Astrocyte of the spinal cord (primary cell): Measurements from ENCODE around the gene EFCAB9.

Experiments used
- DNase-seq: peaks from one replicate; pipeline ENCODE4 v3.0.0; 2011; ENCODE audit warnings: low read depth, low spot score
- H3K4me3 ChIP-seq: 2 replicates; pipeline ENCODE4 v1.5.1; 2011; ENCODE audit warnings: low read depth, mild to moderate bottlenecking, low read length, moderate library complexity
- CTCF ChIP-seq: IDR thresholded peaks from 2 replicates; pipeline ENCODE4 v1.5.1; 2012; ENCODE audit warnings: low read depth, mild to moderate bottlenecking, low read length, inconsistent platforms
- in situ Hi-C: cut with HindIII; loops from 2 replicates; pipeline ENCODE4 v1.10.0; 2017; ENCODE audit warnings: low sequenced_read_pairs

EFCAB9 gene

GRCh38 chr5:172193872-172194271, at the start of gene EFCAB9:
TSS of gene EFCAB9 (plus strand) at chr5:172194172. CDS start at chr5:172194173, 1 bp downstream.
- in situ Hi-C loops = no loop called here
- no peak for TF ChIP-seq CTCF
- no peak within 1 kb of the TSS for H3K4me3 ChIP-seq
- DNase-seq = no peak

GRCh38 chr5:172144291-172144815, 49.6 kb upstream of the EFCAB9 start:
- DNase-seq = no peak
- TF ChIP-seq CTCF = no peak
- H3K4me3 ChIP-seq = no peak overlapping the region
- in situ Hi-C loops = no loop called here

GRCh38 chr5:172144931-172145869, 48.8 kb upstream of the EFCAB9 start:
- TF ChIP-seq CTCF = no peak
- no peak overlapping the region for H3K4me3 ChIP-seq
- DNase-seq = no peak
- in situ Hi-C loops = no loop called here

- H3K4me3 ChIP-seq = no peak overlapping the region
- in situ Hi-C loops = no loop called here
- TF ChIP-seq CTCF = no peak
- no peak for DNase-seq
Observed at GRCh38 chr5:172145870-172146747, 47.9 kb upstream of the EFCAB9 start.

GRCh38 chr5:172146748-172147092, 47.3 kb upstream of the EFCAB9 start:
- in situ Hi-C loops = no loop called here
- TF ChIP-seq CTCF = no peak
- no peak for DNase-seq
- H3K4me3 ChIP-seq = no peak overlapping the region

- DNase-seq = no peak
Observed at GRCh38 chr5:172147857-172148256, 46.1 kb upstream of the EFCAB9 start.

More at GRCh38 chr5:172147857-172148256, 46.1 kb upstream of the EFCAB9 start:
- H3K4me3 ChIP-seq = no peak overlapping the region
- no peak for TF ChIP-seq CTCF
- in situ Hi-C loops = no loop called here
